ENCODE data around the gene FIGLA.

Gene FIGLA, protein sequence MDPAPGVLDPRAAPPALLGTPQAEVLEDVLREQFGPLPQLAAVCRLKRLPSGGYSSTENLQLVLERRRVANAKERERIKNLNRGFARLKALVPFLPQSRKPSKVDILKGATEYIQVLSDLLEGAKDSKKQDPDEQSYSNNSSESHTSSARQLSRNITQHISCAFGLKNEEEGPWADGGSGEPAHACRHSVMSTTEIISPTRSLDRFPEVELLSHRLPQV

DNA sequence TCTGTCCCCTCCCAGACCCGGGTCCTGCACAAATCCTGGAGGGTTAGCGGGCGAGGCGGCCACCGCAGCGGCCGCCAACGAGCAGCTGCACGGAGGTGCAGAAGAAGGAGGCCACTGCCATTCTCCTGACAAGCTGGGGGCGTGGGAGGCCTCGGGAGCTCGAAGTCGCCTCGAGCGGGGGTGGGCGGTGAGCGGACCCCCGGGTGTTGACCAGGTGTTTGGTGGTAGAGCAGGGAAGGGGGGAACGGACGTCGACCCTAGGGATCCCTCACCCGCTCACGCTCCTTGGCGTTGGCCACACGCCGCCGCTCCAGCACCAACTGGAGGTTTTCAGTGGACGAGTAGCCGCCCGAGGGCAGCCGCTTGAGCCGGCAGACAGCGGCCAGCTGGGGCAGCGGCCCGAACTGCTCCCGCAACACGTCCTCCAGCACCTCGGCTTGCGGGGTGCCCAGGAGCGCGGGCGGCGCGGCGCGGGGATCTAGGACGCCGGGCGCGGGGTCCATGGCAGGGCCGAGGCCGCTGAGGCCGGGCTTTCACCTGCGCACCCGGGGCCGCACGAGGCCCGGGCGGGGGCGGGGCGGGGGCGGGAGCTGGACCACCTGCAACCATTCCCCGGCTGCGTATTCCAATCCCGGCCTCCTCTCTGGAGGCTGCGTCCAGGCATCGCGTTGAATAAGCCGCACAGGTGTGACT is at the start of gene FIGLA:
TSS of gene FIGLA (minus strand) at position 508 of the 693 bp plus-strand sequence. CDS start at position 503, 5 bp downstream.
- no peak within 1 kb of the TSS for H3K4me3 ChIP-seq (ENCODE audit: low read length)
- TF ChIP-seq, protein P1, sequence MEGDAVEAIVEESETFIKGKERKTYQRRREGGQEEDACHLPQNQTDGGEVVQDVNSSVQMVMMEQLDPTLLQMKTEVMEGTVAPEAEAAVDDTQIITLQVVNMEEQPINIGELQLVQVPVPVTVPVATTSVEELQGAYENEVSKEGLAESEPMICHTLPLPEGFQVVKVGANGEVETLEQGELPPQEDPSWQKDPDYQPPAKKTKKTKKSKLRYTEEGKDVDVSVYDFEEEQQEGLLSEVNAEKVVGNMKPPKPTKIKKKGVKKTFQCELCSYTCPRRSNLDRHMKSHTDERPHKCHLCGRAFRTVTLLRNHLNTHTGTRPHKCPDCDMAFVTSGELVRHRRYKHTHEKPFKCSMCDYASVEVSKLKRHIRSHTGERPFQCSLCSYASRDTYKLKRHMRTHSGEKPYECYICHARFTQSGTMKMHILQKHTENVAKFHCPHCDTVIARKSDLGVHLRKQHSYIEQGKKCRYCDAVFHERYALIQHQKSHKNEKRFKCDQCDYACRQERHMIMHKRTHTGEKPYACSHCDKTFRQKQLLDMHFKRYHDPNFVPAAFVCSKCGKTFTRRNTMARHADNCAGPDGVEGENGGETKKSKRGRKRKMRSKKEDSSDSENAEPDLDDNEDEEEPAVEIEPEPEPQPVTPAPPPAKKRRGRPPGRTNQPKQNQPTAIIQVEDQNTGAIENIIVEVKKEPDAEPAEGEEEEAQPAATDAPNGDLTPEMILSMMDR (IDR thresholded peaks at IDR 0.05; ENCODE audit: insufficient read depth, low read depth, low read length, missing control alignments), result no peak

DNA sequence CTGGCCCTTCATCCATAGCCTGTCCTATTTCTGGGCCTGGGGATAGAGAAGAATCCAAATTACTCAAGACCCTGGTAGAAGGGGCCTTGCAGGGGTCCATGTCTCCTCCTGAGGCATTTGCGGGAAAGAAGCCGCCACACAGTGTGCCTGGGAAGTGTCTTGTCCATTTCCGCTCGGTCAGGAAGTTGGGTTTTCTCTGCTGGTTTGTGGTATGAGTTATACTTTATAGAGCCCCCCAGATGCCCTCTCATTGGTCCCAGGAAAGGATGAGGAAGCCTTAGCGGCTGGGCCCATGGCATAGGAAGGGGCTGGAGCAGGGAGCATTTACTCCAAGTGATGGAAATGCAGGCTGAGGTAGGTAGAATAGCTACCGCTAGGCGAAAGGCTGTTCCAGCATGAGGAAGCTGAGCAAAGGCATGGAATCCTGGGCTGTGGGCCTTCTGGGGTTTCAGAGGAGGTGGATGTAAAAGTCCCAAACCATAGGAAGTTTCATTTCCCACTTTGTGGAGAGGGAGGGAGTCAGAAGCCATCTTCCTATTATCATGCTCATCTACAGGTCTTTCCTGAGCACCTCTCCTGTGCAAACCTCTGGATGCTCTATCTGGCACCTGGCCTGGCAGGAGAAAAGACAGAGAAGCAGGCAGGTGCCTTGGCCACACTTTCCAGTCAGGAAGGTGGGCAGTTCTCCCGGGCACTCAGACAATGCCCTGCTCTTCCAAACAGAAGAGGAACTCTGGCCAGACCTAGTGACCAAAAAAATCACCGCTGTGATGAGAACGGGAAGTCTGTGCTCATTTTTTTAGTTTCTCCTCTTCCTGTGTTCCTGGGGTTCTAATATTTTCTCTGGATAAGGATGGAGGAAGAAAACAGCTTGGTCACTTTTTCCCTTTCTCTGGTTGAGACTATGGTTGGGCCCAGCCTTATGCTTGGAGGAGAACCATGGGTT is 47.8 kb upstream of the FIGLA start:
- no peak for DNase-seq (ENCODE audit: low read depth)

More for the DNA sequence above, at the start of gene FIGLA:
- DNase-seq (ENCODE audit: low read depth), result no peak

DNA sequence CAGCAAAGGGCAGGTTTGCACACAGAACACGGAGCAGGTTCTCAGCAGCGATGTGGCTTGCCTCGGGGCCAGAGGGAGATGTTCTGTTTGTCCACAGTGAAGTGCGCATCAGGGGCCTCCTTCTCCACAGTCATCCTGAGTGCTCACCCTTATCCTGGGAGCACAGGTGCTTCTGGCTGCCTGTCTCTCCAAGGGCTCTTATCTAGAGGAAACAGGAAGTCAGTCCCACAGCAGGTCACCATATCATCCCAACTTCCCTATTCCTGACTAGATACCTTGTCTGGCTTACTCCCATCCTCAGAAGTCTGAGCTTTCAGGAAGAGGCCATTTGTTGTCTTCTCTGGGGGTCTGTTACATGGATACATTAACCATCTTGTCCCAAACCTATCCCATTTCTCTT is 45.2 kb upstream of the FIGLA start, which contains the start of gene CD207:
TSS of gene CD207 (minus strand) at position 174 of the 400 bp plus-strand sequence. CDS start at position 134, 40 bp downstream.
- TF ChIP-seq, protein P1 (IDR thresholded peaks at IDR 0.05; ENCODE audit: insufficient read depth, low read depth, low read length, missing control alignments), result no peak
- DNase-seq (ENCODE audit: low read depth), result no peak

More for the DNA sequence above, 47.8 kb upstream of the FIGLA start:
- no peak overlapping the region for H3K4me3 ChIP-seq (ENCODE audit: low read length)
- TF ChIP-seq, protein P1 (IDR thresholded peaks at IDR 0.05; ENCODE audit: insufficient read depth, low read depth, low read length, missing control alignments), result no peak

DNA sequence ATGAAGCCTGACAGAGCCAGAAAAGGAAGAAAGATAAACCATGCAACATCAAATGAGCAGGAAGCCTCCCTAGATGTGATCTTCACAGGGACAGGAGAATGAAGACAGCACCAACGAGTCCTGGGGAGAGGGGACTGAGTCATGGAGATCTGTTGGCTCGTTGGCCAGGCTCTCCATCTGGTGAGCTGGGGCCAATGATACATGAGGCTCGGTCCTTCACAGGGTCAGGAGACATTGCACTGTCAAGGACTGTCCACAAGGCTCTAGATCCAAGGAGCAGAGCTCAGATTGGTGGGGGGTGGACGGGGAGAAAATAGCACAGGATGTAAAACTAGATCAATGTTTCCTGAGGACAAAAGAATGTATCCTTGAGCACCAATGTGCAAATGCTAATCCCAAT is 44.4 kb upstream of the FIGLA start:
- H3K4me3 ChIP-seq (ENCODE audit: low read length), result no peak overlapping the region
- TF ChIP-seq, protein P1 (IDR thresholded peaks at IDR 0.05; ENCODE audit: insufficient read depth, low read depth, low read length, missing control alignments), result no peak
- DNase-seq (ENCODE audit: low read depth), result no peak

More for the DNA sequence above, 45.2 kb upstream of the FIGLA start, which contains the start of gene CD207:
- H3K4me3 ChIP-seq (ENCODE audit: low read length), result no peak within 1 kb of the TSS

DNA sequence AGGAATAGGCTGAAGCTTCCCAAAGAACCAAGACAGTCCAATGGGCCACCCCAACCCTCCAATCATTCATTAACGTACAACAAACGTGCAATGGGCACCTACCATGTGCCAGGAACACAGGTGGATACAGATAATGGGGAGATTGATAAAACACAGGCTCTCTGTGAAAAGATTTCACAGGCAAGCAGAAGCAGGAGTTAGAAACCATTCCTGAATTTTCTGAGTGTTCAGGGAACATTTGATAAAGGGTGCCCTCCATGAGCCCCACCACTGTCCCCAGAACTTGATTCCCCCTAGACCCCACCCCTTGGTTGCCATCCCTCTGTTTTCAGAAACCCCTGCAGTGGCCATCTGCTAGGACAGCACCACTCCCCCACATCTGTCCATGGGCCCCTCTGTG is 43.7 kb upstream of the FIGLA start:
- no peak for DNase-seq (ENCODE audit: low read depth)
- H3K4me3 ChIP-seq (ENCODE audit: low read length), result no peak overlapping the region
- TF ChIP-seq, protein P1 (IDR thresholded peaks at IDR 0.05; ENCODE audit: insufficient read depth, low read depth, low read length, missing control alignments), result no peak

DNA sequence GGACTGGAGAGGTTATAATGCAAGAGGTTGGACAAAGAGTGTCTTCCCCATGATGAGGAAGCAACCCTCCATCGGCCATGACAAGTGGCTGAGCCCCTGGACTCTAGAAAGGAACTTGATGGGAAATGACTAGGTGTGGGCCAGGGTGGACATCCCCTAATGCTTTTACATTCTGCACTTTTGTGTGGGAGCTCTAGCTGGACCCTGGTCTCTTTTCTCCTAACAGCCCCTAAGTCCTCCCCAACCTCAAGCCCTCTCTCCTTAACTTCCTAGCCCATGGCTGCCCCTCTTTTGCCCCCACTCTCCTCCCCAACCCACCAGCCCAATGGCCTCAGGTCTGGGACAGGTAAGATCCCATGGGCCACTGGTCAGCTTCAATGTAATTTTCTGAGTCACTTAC is 42.8 kb upstream of the FIGLA start:
- TF ChIP-seq, protein P1 (IDR thresholded peaks at IDR 0.05; ENCODE audit: insufficient read depth, low read depth, low read length, missing control alignments), result no peak
- H3K4me3 ChIP-seq (ENCODE audit: low read length), result no peak overlapping the region
- no peak for DNase-seq (ENCODE audit: low read depth)

Measured in epithelial cell of esophagus (primary cell).